ENCODE data around the gene S100A6. TPM values are rescaled to one million over a fixed set of nuclear protein-coding genes. Genes with fewer than 3 reads are reported as not detected.

Gene S100A6
- total and polyA plus RNA-seq, 2 donors (not counting 1 experiment from before 2014, with no cell fraction given), result 110 to 213 TPM

DNA sequence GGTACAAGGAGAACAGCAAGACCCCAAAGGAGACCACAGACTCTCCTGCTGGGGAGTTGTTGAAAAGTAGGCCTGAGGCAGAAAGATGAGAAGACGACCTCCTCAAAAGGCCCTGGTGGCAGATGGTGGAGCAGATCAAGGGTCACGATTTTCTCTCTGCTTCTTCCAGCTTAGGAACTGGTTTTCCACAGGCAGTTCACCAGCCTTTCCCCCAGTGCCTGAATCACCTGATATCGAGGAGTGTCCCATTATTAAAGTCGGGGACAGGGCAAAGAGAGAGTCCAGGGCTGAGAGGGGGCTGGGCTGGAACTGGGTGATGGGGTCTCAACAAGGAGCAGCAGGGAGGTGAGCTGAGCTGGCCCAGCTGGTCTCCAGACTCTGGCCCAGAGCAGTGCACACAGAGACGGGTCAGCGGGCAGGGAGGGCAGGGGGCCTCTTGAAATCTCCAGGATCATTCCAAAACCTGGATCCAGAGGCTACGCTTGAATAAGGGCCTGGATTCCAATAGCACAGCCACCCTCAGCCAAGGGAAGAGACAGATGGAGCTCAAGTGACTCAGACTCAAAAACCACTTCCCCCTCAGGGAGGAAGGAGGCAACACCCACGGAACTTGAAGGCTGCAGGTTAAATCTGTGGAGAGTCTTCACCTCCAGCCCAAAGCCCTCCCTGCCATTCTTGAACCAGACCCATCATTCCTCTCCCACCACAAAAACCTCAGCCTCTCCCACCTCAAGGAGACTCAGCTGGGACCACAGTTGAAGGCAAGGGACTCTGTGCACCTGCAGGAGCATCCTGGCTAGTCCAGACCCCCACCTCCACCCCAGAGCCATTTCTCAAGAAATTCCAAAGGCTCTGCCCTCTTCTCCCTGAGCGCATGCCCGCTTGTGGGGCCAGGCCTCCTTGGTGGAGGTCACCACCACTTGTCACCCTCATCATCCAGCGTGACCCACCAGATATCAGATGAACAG is 4.9 kb upstream of the S100A6 start, which contains the start of gene S100A5:
S100A5 (minus strand) TSS at position 541 of the 968 bp plus-strand sequence. CDS start 743 bp downstream, outside the sequence.
- H3K4me1 ChIP-seq (ENCODE audit: control insufficient read depth in 2 of 2, insufficient read depth in 2 of 2, low read length in 2 of 2), result peaks cover 37 to 44% of the 10 kb centered on the region in 2 donors
- ChIA-PET POLR2A (interaction anchor here (0.5 to 1.3 kb wide), 4 partner anchors 23 to 446 kb away, joined by 3 to 4 read pairs (median 4); partner anchors contain the start of genes RAB13 and S100A2), CTCF (interaction anchor here (1.0 to 10.9 kb wide), 5 partner anchors 8 to 30 kb away, joined by 3 to 189 read pairs (median 11); partner anchors contain the start of gene S100A2)
- no peaks in the 10 kb centered on the region for H4K20me1 ChIP-seq (ENCODE audit: control insufficient read depth, insufficient read depth, low read length, poor library complexity, severe bottlenecking)
- peak within 1 kb of the TSS; percentile 39 to 46 for H3K27ac ChIP-seq (ENCODE audit: low read length in 2 of 2)
- peak within 1 kb of the TSS; percentile 73 for H2AFZ ChIP-seq (ENCODE audit: insufficient read depth, low read depth, low read length, poor library complexity, severe bottlenecking)
- H3K4me3 ChIP-seq (ENCODE audit: control extremely low read depth in 1 of 5, extremely low read depth in 1 of 5, insufficient read depth in 1 of 5, low read depth in 2 of 5, low read length in 4 of 5), result peak within 1 kb of the TSS in 1 of 5 experiments; percentile 6
- no peaks in the 10 kb centered on the region for H3K27me3 ChIP-seq (replicated peaks in 1 of 4; ENCODE audit: control extremely low read depth in 1 of 4, control insufficient read depth in 3 of 4, insufficient read depth in 4 of 4, low read length in 3 of 4)
- peak within 1 kb of the TSS; percentile 27 for H3K9ac ChIP-seq (ENCODE audit: low read length)
- 63% methylated on average over 8 of the region's 11 CpGs for WGBS (ENCODE audit: insufficient coverage)
- DNase-seq (peak; percentile 52), ATAC-seq (ENCODE audit: low read depth) (peak; percentile 22)
- Mint-ChIP-seq H3K27me3 (no peaks in the 10 kb centered on the region), H3K4me3 (peak within 1 kb of the TSS; percentile 71), H3K4me1 (peaks cover 57% of the 10 kb centered on the region), H3K27ac (peak within 1 kb of the TSS; percentile 92), H3K9me3 (ENCODE audit: insufficient read depth) (no peaks in the 10 kb centered on the region)
- peaks cover 0 to 12% (median 0%) of the 10 kb centered on the region in 3 donors for H3K9me3 ChIP-seq (ENCODE audit: control extremely low read depth in 1 of 3, control insufficient read depth in 2 of 3, insufficient read depth in 1 of 3, low read length in 2 of 3)
- intact Hi-C loops (cut with micrococcal nuclease), result no loop called here
- peaks cover 0 to 2% of the 10 kb centered on the region in 2 experiments for H3K36me3 ChIP-seq (replicated peaks in 1 of 2; ENCODE audit: control extremely low read depth in 1 of 2, control insufficient read depth in 1 of 2, extremely low read depth in 1 of 2, insufficient read depth in 2 of 2, low read length in 1 of 2)
- H3K79me2 ChIP-seq (ENCODE audit: control insufficient read depth, insufficient read depth, low read length), result no peaks in the 10 kb centered on the region
- no peak for TF ChIP-seq EZH2 (IDR thresholded peaks at IDR 0.05; ENCODE audit: borderline replicate concordance, insufficient read depth, low read depth, low read length, poor library complexity, severe bottlenecking)
- TF ChIP-seq, protein P1, sequence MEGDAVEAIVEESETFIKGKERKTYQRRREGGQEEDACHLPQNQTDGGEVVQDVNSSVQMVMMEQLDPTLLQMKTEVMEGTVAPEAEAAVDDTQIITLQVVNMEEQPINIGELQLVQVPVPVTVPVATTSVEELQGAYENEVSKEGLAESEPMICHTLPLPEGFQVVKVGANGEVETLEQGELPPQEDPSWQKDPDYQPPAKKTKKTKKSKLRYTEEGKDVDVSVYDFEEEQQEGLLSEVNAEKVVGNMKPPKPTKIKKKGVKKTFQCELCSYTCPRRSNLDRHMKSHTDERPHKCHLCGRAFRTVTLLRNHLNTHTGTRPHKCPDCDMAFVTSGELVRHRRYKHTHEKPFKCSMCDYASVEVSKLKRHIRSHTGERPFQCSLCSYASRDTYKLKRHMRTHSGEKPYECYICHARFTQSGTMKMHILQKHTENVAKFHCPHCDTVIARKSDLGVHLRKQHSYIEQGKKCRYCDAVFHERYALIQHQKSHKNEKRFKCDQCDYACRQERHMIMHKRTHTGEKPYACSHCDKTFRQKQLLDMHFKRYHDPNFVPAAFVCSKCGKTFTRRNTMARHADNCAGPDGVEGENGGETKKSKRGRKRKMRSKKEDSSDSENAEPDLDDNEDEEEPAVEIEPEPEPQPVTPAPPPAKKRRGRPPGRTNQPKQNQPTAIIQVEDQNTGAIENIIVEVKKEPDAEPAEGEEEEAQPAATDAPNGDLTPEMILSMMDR (IDR thresholded peaks at IDR 0.05), result no peak
- peak within 1 kb of the TSS; percentile 64 for H3K4me2 ChIP-seq (replicated peaks; ENCODE audit: low read depth, low read length, poor library complexity, severe bottlenecking)
